SK-N-SH treated with all-trans-retinoic acid at 6 μM for 48 hours (cell line): ENCODE measurements around the gene LSM3.

Source experiments
- ATAC-seq: fragments of 200-7000 bp; cut with Tn5 transposase; 3 replicates; pipeline ENCODE4 v1.9.1; 2020; ENCODE audit warnings: mild to moderate bottlenecking, moderate library complexity
- ARNTL ChIP-seq: fragments of 450-650 bp; formaldehyde crosslinking; IDR thresholded peaks from 2 replicates; pipeline ENCODE4 v1.5.0; 2020; ENCODE audit warnings: low read depth, mild to moderate bottlenecking, moderate library complexity, borderline replicate concordance
- BACH2 ChIP-seq: fragments of 250-450 bp; sonication (Bioruptor Pico); IDR thresholded peaks from 2 replicates; pipeline ENCODE4 v1.9.0; 2021; ENCODE audit warnings: mild to moderate bottlenecking, borderline replicate concordance
- CSDC2 ChIP-seq: fragments of 250-450 bp; sonication (Bioruptor Pico); IDR thresholded peaks from 2 replicates; pipeline ENCODE4 v1.5.0; 2020; ENCODE audit warnings: mild to moderate bottlenecking, moderate library complexity
- ESRRG ChIP-seq: fragments of 250-450 bp; sonication (Bioruptor Pico); IDR thresholded peaks from 2 replicates; pipeline ENCODE4 v1.6.1; 2021; ENCODE audit warnings: mild to moderate bottlenecking
- GLIS3 ChIP-seq: fragments of 250-450 bp; sonication (Bioruptor Pico); IDR thresholded peaks from 2 replicates; pipeline ENCODE4 v1.5.0; 2020; ENCODE audit warnings: mild to moderate bottlenecking, moderate library complexity
- ISL1 ChIP-seq: fragments of 250-450 bp; sonication (Bioruptor Pico); IDR thresholded peaks from 2 replicates; pipeline ENCODE4 v2.1.2; 2022; ENCODE audit warnings: mild to moderate bottlenecking, moderate library complexity
- OSR1 ChIP-seq: fragments of 250-450 bp; sonication (Bioruptor Pico); IDR thresholded peaks from 2 replicates; pipeline ENCODE4 v1.8.0; 2022; ENCODE audit warnings: moderate library complexity, mild to moderate bottlenecking, inconsistent platforms
- PATZ1 ChIP-seq: fragments of 250-450 bp; sonication (Bioruptor Pico); IDR thresholded peaks from 2 replicates; pipeline ENCODE4 v1.8.0; 2020; ENCODE audit warnings: mild to moderate bottlenecking, moderate library complexity, borderline replicate concordance
- PPARA ChIP-seq: fragments of 250-450 bp; sonication (Bioruptor Pico); IDR thresholded peaks from 2 replicates; pipeline ENCODE4 v1.5.0; 2020; ENCODE audit warnings: mild to moderate bottlenecking, borderline replicate concordance
- RARB ChIP-seq: fragments of 250-450 bp; sonication (Bioruptor Pico); IDR thresholded peaks from 2 replicates; pipeline ENCODE4 v1.8.0; 2021; ENCODE audit warnings: mild to moderate bottlenecking, moderate library complexity
- TCF4 ChIP-seq: fragments of 250-450 bp; sonication (Bioruptor Pico); IDR thresholded peaks from 2 replicates; pipeline ENCODE4 v1.8.0; 2021; ENCODE audit warnings: mild to moderate bottlenecking, moderate library complexity, borderline replicate concordance
- TOX ChIP-seq: fragments of 250-450 bp; sonication (Bioruptor Pico); IDR thresholded peaks from 2 replicates; pipeline ENCODE4 v1.8.0; 2021; ENCODE audit warnings: mild to moderate bottlenecking, moderate library complexity, borderline replicate concordance
- ZC3H10 ChIP-seq: fragments of 250-450 bp; sonication (Bioruptor Pico); IDR thresholded peaks from 2 replicates; pipeline ENCODE4 v1.5.1; 2021; ENCODE audit warnings: mild to moderate bottlenecking, moderate library complexity
- ZFP3 ChIP-seq: fragments of 250-450 bp; sonication (Bioruptor Pico); IDR thresholded peaks from 2 replicates; pipeline ENCODE4 v1.5.0; 2020; ENCODE audit warnings: mild to moderate bottlenecking, moderate library complexity
- ZFP30 ChIP-seq: fragments of 450-650 bp; formaldehyde crosslinking; IDR thresholded peaks from 2 replicates; pipeline ENCODE4 v1.5.0; 2022; ENCODE audit warnings: mild to moderate bottlenecking, moderate library complexity
- ZNF565 ChIP-seq: fragments of 450-650 bp; formaldehyde crosslinking; conservative IDR thresholded peaks from 2 replicates; pipeline ENCODE4 v1.5.0; 2020; ENCODE audit warnings: low read depth, mild to moderate bottlenecking, moderate library complexity
- ZNF70 ChIP-seq: fragments of 450-650 bp; formaldehyde crosslinking; IDR thresholded peaks from 2 replicates; pipeline ENCODE4 v1.5.0; 2020; ENCODE audit warnings: mild to moderate bottlenecking, moderate library complexity
- ZNF8 ChIP-seq: fragments of 450-650 bp; formaldehyde crosslinking; IDR thresholded peaks from 2 replicates; pipeline ENCODE4 v1.5.0; 2020; ENCODE audit warnings: mild to moderate bottlenecking, moderate library complexity
- TF ChIP-seq, protein P1 (sequence below): fragments of 250-450 bp; sonication (Bioruptor Pico); IDR thresholded peaks from 2 replicates; pipeline ENCODE4 v1.5.1; 2021; ENCODE audit warnings: mild to moderate bottlenecking, moderate library complexity
- TF ChIP-seq, protein P2 (sequence below): fragments of 250-450 bp; sonication (Bioruptor Pico); IDR thresholded peaks from 2 replicates; pipeline ENCODE4 v1.5.0; 2020; ENCODE audit warnings: mild to moderate bottlenecking, moderate library complexity

Gene LSM3

DNA sequence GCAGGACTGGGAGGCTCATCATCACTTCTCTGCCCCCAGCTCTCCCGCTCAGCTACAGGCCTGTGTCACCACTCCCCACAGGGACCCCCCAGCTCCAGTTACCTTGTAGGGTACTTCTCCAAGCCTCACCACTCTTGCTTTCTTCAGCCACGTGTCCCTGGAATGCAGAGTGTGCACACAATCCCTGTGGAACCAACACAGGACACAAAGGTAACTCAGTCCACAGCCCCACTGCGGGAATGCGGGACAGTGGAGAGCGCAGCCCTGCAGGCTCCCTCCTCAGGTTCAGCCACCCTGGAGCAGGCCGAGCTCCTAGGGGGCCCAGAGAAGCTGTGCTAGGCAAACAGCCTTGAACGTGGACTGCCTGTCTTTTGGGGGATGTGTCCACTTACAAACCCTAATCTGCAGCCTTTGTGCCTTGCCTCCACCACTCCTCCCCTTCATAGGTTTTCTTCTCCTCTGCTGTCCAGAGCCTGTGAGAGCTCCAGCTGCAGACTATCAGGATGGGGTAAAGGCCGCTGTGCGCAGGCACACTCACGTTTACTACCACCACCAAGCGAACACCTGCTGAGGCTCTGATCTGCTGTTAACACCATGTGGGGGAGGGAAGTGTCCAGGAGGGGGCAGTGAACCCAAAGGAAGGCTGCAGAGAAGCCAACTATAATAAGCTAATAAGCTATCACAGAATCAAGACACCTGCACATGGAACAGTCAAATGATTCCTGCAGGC is 26.2 kb upstream of the LSM3 start:
- peak; percentile 17; the same call in 2 of the 3 replicates for ATAC-seq
- TF ChIP-seq ZNF565 (CRISPR knock-in tag) = no peak
- no peak for TF ChIP-seq ARNTL (CRISPR knock-in tag)
- TF ChIP-seq ZC3H10 (CRISPR knock-in tag) = no peak
- TF ChIP-seq, all 23 proteins: peak for 0

GRCh38 chr3:14152963-14153355 is 25.7 kb upstream of the LSM3 start:
- TF ChIP-seq OSR1 (CRISPR knock-in tag) (no peak), TCF4 (CRISPR knock-in tag) (no peak), ZNF70 (CRISPR knock-in tag) (no peak), GLIS3 (CRISPR knock-in tag) (no peak), ZNF565 (CRISPR knock-in tag) (no peak), TOX (CRISPR knock-in tag) (no peak), ZNF8 (CRISPR knock-in tag) (no peak), RARB (no peak), ESRRG (no peak), CSDC2 (CRISPR knock-in tag) (no peak), ZFP30 (CRISPR knock-in tag) (no peak)
- TF ChIP-seq, protein P1, sequence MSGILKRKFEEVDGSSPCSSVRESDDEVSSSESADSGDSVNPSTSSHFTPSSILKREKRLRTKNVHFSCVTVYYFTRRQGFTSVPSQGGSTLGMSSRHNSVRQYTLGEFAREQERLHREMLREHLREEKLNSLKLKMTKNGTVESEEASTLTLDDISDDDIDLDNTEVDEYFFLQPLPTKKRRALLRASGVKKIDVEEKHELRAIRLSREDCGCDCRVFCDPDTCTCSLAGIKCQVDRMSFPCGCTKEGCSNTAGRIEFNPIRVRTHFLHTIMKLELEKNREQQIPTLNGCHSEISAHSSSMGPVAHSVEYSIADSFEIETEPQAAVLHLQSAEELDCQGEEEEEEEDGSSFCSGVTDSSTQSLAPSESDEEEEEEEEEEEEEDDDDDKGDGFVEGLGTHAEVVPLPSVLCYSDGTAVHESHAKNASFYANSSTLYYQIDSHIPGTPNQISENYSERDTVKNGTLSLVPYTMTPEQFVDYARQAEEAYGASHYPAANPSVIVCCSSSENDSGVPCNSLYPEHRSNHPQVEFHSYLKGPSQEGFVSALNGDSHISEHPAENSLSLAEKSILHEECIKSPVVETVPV (CRISPR knock-in tag) = no peak
- ATAC-seq = no peak

DNA sequence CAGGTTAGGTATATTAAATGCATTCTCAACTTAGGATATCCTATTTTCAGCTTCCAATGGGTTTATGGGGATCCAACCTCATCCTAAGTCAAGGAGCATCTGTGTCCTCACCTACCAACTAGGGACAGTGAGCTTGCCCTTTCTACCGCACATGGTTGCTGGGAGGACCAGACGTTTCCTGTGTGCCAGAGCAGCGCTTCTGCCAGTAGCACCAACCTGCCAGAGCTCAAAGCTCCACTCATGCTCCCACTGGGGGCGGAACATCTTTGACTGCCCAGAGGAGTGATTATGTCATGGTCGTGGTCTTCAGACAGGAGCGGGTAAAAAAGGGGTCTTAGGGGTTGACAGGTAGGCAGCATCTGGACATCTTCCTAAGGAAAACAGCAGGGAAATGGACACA is 25.0 kb upstream of the LSM3 start:
- ATAC-seq = no peak
- TF ChIP-seq ZC3H10 (CRISPR knock-in tag) (no peak), OSR1 (CRISPR knock-in tag) (no peak), PPARA (no peak)
- TF ChIP-seq, all 23 proteins: peak for 0

GRCh38 chr3:14154276-14154675 is 24.3 kb upstream of the LSM3 start:
- TF ChIP-seq ZNF70 (CRISPR knock-in tag) (no peak), GLIS3 (CRISPR knock-in tag) (no peak), ESRRG (no peak), BACH2 (CRISPR knock-in tag) (no peak), CSDC2 (CRISPR knock-in tag) (no peak)
- ATAC-seq = no peak

GRCh38 chr3:14154895-14155440 is 23.6 kb upstream of the LSM3 start:
- no peak for ATAC-seq
- TF ChIP-seq OSR1 (CRISPR knock-in tag) (no peak), GLIS3 (CRISPR knock-in tag) (no peak), ZC3H10 (CRISPR knock-in tag) (no peak), PPARA (no peak), BACH2 (CRISPR knock-in tag) (no peak), ZNF8 (CRISPR knock-in tag) (no peak), PATZ1 (CRISPR knock-in tag) (no peak), TOX (CRISPR knock-in tag) (no peak), ESRRG (no peak), TCF4 (CRISPR knock-in tag) (no peak), ISL1 (no peak), ZFP3 (CRISPR knock-in tag) (no peak), RARB (no peak)
- TF ChIP-seq, protein P2, sequence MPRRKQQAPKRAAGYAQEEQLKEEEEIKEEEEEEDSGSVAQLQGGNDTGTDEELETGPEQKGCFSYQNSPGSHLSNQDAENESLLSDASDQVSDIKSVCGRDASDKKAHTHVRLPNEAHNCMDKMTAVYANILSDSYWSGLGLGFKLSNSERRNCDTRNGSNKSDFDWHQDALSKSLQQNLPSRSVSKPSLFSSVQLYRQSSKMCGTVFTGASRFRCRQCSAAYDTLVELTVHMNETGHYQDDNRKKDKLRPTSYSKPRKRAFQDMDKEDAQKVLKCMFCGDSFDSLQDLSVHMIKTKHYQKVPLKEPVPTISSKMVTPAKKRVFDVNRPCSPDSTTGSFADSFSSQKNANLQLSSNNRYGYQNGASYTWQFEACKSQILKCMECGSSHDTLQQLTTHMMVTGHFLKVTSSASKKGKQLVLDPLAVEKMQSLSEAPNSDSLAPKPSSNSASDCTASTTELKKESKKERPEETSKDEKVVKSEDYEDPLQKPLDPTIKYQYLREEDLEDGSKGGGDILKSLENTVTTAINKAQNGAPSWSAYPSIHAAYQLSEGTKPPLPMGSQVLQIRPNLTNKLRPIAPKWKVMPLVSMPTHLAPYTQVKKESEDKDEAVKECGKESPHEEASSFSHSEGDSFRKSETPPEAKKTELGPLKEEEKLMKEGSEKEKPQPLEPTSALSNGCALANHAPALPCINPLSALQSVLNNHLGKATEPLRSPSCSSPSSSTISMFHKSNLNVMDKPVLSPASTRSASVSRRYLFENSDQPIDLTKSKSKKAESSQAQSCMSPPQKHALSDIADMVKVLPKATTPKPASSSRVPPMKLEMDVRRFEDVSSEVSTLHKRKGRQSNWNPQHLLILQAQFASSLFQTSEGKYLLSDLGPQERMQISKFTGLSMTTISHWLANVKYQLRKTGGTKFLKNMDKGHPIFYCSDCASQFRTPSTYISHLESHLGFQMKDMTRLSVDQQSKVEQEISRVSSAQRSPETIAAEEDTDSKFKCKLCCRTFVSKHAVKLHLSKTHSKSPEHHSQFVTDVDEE = no peak
